AG09309 (cell line): ENCODE results near the gene NAB2.
A peak's percentile ranks its signal among the peaks of the same experiment; 100 is the strongest.

ENCODE experiments used
- DNase-seq: peaks from one replicate; pipeline ENCODE4 v3.0.0-alpha.2; 2010; ENCODE audit warnings: low read depth
- H3K4me3 ChIP-seq: 2 replicates; pipeline ENCODE4 v1.5.1; 2011; ENCODE audit warnings: mild to moderate bottlenecking, low read depth, low read length, moderate library complexity; ENCODE audit not compliant: control insufficient read depth
- TF ChIP-seq, protein P1 (sequence below): IDR thresholded peaks from 2 replicates; pipeline ENCODE4 v1.5.1; 2011; ENCODE audit warnings: mild to moderate bottlenecking, low read depth, low read length, inconsistent platforms; ENCODE audit not compliant: insufficient read depth, control insufficient read depth; ENCODE audit errors: missing control alignments

NAB2 gene

DNA sequence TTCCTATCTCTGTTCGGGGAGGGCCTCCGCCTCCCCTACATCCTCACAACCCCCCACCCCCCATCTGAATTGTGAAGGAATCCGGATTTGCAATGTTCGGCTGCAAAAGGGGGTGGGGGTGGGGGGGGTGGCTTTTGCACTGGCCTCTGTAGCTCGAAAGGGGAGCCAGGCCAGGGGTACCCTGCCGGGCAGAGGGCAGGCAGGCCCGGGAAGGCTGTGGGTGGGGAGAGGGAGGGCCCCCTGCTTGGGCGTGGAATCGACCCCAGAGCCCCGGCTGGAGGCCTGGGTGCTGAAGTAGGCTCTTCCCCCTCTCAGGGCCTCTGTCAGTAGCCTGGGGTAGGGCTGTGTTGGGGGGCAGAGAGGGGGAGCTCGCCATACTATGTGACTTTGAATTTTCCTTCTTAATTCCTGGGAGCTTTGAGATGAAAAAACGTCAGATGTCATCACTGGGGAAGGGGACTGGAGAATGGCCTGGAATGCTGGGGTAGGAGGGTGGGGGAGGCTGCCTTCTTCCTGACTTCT lies 40.5 kb downstream of the NAB2 start:
- DNase-seq, result no peak
- peak overlapping the region; percentile 95 for H3K4me3 ChIP-seq
- TF ChIP-seq, protein P1, sequence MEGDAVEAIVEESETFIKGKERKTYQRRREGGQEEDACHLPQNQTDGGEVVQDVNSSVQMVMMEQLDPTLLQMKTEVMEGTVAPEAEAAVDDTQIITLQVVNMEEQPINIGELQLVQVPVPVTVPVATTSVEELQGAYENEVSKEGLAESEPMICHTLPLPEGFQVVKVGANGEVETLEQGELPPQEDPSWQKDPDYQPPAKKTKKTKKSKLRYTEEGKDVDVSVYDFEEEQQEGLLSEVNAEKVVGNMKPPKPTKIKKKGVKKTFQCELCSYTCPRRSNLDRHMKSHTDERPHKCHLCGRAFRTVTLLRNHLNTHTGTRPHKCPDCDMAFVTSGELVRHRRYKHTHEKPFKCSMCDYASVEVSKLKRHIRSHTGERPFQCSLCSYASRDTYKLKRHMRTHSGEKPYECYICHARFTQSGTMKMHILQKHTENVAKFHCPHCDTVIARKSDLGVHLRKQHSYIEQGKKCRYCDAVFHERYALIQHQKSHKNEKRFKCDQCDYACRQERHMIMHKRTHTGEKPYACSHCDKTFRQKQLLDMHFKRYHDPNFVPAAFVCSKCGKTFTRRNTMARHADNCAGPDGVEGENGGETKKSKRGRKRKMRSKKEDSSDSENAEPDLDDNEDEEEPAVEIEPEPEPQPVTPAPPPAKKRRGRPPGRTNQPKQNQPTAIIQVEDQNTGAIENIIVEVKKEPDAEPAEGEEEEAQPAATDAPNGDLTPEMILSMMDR, result no peak

DNA sequence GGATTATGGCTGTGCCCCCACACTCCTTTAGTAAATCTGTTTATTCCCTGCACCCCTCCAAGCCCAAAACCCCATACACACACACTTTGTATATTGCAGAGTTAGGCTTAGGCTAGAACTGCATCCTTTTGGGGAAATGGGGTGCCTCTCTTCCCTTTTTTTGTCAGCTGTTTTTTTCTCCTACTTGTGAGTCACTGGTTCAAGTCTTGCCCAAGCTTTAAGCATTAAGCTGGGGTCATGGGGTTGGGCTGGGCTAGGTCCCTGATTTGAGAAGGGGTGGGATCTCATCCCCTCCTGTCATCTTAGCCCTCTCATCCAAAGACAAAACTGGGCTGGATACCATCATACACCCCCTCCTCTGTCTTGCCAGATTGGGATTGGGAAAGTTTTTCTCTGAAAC lies 41.0 kb downstream of the NAB2 start:
- H3K4me3 ChIP-seq, result peak overlapping the region; percentile 95
- TF ChIP-seq, protein P1, result no peak
- no peak for DNase-seq

DNA sequence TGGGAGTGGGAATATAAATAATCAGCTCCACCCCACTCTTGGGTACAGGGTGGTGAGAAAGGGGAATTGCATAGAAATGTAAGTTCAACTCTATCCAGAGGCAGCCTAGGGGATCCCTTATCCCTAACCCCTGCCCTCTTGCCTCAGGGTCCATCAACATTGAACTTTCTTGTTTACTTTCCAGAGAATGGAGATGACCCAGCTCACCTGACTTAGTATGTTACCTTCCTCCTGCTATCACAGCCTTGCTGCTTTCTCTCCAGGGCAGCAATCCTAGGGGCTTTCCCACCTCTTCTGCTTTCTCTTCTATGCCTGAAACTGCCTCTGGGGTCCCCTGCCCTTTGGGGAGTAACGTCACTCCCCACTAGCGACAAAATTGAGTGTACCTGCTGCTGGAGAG lies 42.0 kb downstream of the NAB2 start:
- DNase-seq, result no peak
- TF ChIP-seq, protein P1, result no peak
- H3K4me3 ChIP-seq, result peak overlapping the region; percentile 95

DNA sequence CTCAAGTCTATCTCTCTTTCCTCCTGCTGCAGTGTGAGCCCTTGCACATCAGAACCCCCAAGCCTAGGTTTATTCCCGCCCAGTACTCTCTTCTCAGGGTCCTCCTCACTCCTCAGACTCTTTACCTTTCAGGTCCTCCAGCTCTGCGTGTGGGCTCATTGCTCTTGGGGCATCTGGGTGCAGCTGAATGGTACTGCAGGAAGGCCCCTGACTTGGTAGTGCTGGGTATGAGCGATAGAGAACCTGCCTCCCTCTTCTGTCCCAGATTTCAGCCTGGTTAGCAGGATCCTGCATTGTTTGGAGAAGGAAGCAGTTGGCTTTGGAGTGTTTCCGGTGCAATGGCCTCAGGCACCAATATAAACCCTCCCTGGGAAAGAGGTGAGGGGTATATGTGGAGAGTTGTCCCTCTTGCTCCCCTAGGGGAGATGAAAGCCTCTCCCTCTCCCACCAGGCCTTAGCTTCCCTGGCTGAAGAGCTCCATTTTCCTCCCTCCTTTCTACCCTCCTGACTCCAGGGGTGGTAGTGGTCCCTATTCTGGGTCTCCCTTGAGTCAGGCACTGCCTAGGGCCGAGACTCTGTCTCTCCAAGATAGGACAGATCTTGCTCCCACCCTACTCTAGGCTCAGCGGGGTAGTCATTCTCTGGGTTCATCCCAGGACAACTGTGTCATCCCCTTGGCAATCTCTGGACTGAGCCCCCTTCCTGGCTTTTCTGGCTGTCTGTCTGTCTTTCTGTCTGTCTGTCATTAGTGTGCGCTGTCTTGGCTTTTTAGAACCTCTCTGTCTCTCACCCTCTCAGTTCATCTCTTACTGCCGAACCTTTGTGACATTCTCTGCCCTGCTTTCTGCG lies 43.2 kb downstream of the NAB2 start:
- DNase-seq, result no peak
- peak overlapping the region; percentile 95 for H3K4me3 ChIP-seq
- TF ChIP-seq, protein P1, result no peak

DNA sequence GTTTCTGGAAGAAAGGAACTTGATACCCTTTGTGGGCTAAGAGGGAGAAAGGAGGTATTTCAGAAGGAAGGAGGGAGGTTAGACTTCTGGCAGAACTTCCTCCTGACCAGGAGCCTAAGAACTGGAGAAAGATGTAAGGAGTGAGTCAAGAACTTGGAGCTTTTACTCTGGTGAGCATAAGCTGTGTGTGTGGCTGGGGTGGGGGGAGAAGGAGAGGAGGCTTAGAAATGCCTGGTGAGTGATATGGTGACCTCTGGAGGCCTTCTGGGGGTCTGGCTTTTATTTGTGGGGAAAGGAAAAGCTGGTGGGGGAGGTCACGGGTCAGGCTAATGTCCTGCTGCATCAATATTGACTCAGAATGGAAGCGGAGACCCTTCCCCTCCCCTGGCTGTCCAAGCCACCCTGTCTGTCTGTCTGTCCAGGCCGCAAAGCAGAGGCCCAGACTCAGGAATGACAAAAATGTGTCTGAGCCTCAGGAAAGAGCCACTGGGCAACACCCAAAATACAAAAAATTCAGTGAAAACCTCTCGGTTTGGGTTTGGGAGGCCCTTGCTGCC lies 44.2 kb downstream of the NAB2 start:
- H3K4me3 ChIP-seq, result peak overlapping the region; percentile 95
- no peak for DNase-seq
- TF ChIP-seq, protein P1, result no peak

DNA sequence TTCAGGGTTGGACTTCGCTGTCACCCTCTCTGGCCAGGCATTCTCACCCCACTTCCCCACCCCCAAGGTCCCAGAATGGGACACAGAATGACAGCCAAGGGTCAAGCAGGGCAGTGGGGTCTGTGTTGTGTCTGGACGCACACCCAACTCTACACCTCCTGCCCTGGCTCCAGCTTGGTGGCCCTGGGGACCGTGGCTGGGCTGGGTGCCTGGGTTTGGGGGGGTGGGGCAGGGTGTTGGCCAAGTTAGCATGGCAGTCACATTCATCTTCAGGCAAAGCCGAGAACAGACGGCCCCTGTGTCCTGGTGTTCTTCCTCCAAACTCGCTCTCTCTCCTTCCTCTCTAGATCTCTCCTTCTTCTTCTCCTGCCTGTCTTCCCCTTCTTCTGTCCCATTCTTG lies 45.0 kb downstream of the NAB2 start:
- no peak for DNase-seq
- TF ChIP-seq, protein P1, result no peak
- H3K4me3 ChIP-seq, result peak overlapping the region; percentile 19

DNA sequence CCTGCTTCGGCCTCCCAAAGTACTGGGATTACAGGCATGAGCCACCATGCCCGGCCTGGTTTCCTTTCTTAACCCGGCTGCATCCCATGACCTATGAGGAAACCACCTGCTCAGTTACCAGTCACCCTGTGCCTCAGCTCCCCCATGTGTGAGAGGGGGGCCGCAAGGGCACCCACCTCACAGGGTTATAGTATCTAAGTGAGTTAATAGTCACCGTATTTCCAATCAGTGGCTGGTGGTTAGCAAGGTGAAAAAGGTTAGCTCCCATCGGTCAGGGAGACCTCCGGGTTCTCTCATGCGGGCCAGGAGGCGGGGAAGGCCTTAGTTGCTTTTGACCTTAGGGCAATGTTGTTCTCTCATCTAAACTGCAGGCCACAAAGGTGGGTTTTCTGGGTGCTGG lies 46.0 kb downstream of the NAB2 start:
- TF ChIP-seq, protein P1, result no peak
- DNase-seq, result no peak
- H3K4me3 ChIP-seq, result no peak overlapping the region
